CD4-positive, alpha-beta T cell (primary cell): ENCODE results near the gene UPK2. TPM values are rescaled to one million over a fixed set of nuclear protein-coding genes. Genes with fewer than 3 reads are reported as not detected.

Source experiments
- ATAC-seq: fragments of 200-7000 bp; cut with Tn5 transposase; one replicate; pipeline ENCODE4 v1.10.0; 2022; ENCODE audit warnings: mild to moderate bottlenecking; ENCODE audit not compliant: poor library complexity
- CTCF ChIA-PET: fragments of 350-600 bp; sonication (Branson Sonifier 250); formaldehyde crosslinking; loops from one replicate; lab custom pipeline; 2021; ENCODE audit warnings: antibody characterized with exemption, inconsistent platforms; lab: Charles Lee
- POLR2A ChIA-PET: fragments of 350-600 bp; sonication (Branson Sonifier 250); formaldehyde crosslinking; loops from one replicate; lab custom pipeline; 2021; ENCODE audit warnings: antibody characterized with exemption, inconsistent platforms; lab: Charles Lee
- DNase-seq, 14 experiments: peaks; one replicate each; pipeline ENCODE4 v3.0.0-alpha.2; 2013 to 2020; ENCODE audit warnings: mixed read lengths in 2 of 14
- H3K27ac ChIP-seq, 2 donors: one replicate each; pipeline versions ENCODE4 v1.5.1 to v1.7.0; 2013; ENCODE audit warnings: low read length in 2 of 2, low read depth in 1 of 2, mild to moderate bottlenecking in 1 of 2
- H3K27me3 ChIP-seq, 2 experiments: 1 replicate in 1 of 2; 2 replicates in 1 of 2; pipeline versions ENCODE4 v1.6.1 to v1.7.0; 2013; ENCODE audit warnings: low read length in 2 of 2, control low read depth in 1 of 2, mild to moderate bottlenecking in 1 of 2, moderate library complexity in 1 of 2; ENCODE audit not compliant: insufficient read depth in 2 of 2, control insufficient read depth in 1 of 2
- H3K36me3 ChIP-seq: one replicate; pipeline ENCODE4 v1.6.1; 2013; ENCODE audit warnings: low read length, control low read depth; ENCODE audit not compliant: insufficient read depth
- H3K4me1 ChIP-seq: one replicate; pipeline ENCODE4 v1.6.1; 2013; ENCODE audit warnings: low read length, control low read depth; ENCODE audit not compliant: insufficient read depth
- H3K4me3 ChIP-seq: one replicate; pipeline ENCODE4 v1.5.1; 2013; ENCODE audit warnings: mild to moderate bottlenecking, low read length, moderate library complexity
- H3K9me3 ChIP-seq, 2 experiments: 1 replicate in 1 of 2; 2 replicates in 1 of 2; pipeline versions ENCODE4 v1.6.1 to v1.7.0; 2013; ENCODE audit warnings: low read length in 2 of 2, mild to moderate bottlenecking in 2 of 2, control low read depth in 1 of 2, moderate library complexity in 1 of 2; ENCODE audit not compliant: control insufficient read depth in 1 of 2, insufficient read depth in 1 of 2
- H3K27ac Mint-ChIP-seq: one replicate; pipeline ENCODE4 v1.8.0; 2020; ENCODE audit warnings: mixed read lengths
- H3K27me3 Mint-ChIP-seq: one replicate; pipeline ENCODE4 v1.8.0; 2021; ENCODE audit warnings: mixed read lengths
- H3K36me3 Mint-ChIP-seq: one replicate; pipeline ENCODE4 v1.8.0; 2021; ENCODE audit warnings: low read depth, mixed read lengths
- H3K4me1 Mint-ChIP-seq: one replicate; pipeline ENCODE4 v1.8.0; 2021; ENCODE audit warnings: low read depth, mixed read lengths
- H3K4me3 Mint-ChIP-seq: one replicate; pipeline ENCODE4 v1.8.0; 2020; ENCODE audit warnings: mild to moderate bottlenecking, mixed read lengths
- H3K9me3 Mint-ChIP-seq: one replicate; pipeline ENCODE4 v1.8.0; 2020; ENCODE audit warnings: mixed read lengths
- intact Hi-C, 2 experiments: fragments of 100-400 bp; cut with DNase I in 1 of 2; cut with micrococcal nuclease in 1 of 2; formaldehyde crosslinking; loops; one replicate each; pipeline versions ENCODE4 v1.15.1 to v1.9.0; 2023 to 2025; cut with DNase I, micrococcal nuclease
- total RNA-seq, 174 experiments: library from RNA in 2 of 174; stranded (reverse) in 2 of 174; gene quantifications; one replicate each; pipeline ENCODE4 v1.2.3 and lab custom pipeline; 2021 to 2026
- TF ChIP-seq, protein P1 (sequence below): fragments of 200-600 bp; IDR thresholded peaks from one replicate; pipeline ENCODE4 v1.8.0; 2022; ENCODE audit warnings: antibody characterized with exemption, mild to moderate bottlenecking

Gene UPK2
- total RNA-seq, 2 experiments from 2014 or later = 0.27 TPM; not detected in 1

DNA sequence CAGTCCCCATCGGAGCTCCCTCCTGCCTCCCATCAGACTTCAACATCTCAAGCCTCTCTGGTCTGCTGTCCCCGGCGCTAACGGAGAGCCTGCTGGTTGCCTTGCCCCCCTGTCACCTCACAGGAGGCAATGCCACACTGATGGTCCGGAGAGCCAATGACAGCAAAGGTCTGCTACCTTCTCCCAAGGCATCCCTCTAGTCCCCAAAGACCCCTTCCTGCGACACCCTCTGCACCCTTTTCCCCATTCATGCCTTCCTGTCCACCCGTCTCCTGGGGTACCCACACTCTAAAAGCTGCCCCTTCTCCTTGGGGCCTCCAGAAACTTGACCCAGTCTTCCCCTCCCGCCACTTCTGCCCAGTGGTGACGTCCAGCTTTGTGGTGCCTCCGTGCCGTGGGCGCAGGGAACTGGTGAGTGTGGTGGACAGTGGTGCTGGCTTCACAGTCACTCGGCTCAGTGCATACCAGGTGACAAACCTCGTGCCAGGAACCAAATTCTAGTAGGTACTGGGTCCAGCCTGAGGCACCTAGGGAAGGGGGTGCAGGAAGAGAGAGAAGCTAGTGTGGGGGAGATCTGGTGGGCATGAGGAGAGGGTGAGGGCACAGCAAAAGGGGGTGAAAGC, 860 bp downstream of the UPK2 start:
- Histone ChIP-seq H3K4me1 (peaks cover 8% of the 10 kb centered on the region), H3K9me3 (no peaks in the 10 kb centered on the region), H3K27ac (no peak overlapping the region), H3K27me3 (no peaks in the 10 kb centered on the region), H3K4me3 (no peak overlapping the region), H3K36me3 (no peaks in the 10 kb centered on the region)
- Mint-ChIP-seq H3K4me3 (no peak overlapping the region), H3K36me3 (no peaks in the 10 kb centered on the region), H3K9me3 (no peaks in the 10 kb centered on the region), H3K27me3 (peaks cover 5% of the 10 kb centered on the region), H3K27ac (no peak overlapping the region), H3K4me1 (no peaks in the 10 kb centered on the region)
- ChIA-PET CTCF (interaction anchor here (0.7 to 2.1 kb wide), 11 partner anchors 11 to 360 kb away, joined by 3 to 7 read pairs (median 5); partner anchors contain the start of gene DDX6), POLR2A (interaction anchor here (1.2 kb wide), 1 partner anchor 47 kb away, joined by 3 read pairs; no protein-coding TSS in a partner anchor)
- intact Hi-C loops = loop anchor here (1.0 to 10.0 kb wide), 7 partner anchors 26 to 362 kb away; no protein-coding TSS in a partner anchor
- DNase-seq = peak in 1 of 14 experiments; percentile 20
- ATAC-seq = no peak
- TF ChIP-seq, protein P1, sequence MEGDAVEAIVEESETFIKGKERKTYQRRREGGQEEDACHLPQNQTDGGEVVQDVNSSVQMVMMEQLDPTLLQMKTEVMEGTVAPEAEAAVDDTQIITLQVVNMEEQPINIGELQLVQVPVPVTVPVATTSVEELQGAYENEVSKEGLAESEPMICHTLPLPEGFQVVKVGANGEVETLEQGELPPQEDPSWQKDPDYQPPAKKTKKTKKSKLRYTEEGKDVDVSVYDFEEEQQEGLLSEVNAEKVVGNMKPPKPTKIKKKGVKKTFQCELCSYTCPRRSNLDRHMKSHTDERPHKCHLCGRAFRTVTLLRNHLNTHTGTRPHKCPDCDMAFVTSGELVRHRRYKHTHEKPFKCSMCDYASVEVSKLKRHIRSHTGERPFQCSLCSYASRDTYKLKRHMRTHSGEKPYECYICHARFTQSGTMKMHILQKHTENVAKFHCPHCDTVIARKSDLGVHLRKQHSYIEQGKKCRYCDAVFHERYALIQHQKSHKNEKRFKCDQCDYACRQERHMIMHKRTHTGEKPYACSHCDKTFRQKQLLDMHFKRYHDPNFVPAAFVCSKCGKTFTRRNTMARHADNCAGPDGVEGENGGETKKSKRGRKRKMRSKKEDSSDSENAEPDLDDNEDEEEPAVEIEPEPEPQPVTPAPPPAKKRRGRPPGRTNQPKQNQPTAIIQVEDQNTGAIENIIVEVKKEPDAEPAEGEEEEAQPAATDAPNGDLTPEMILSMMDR = peak; percentile 35

DNA sequence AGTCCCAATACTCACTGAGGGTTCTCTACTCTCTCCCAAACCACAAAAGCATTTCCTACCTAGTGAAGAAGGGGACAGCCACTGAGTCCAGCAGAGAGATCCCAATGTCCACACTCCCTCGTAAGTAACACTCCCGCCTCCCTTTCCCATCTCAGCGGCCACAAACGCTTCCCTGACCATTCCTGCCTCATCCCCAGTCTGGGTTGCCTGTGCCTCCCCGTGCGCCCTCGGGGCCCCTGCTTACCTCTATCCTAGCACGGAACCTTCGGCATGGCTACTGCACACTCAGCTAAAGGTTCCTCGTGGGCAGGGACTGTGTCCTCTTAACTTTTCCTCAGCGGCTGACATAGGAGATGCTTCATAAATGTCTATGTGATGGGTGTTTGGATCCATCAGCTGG, 1.5 kb downstream of the UPK2 start:
- intact Hi-C loops = loop anchor here (2.0 to 10.0 kb wide), 4 partner anchors 27 to 363 kb away; no protein-coding TSS in a partner anchor
- H3K4me3 Mint-ChIP-seq = no peak overlapping the region
- no peak overlapping the region for H3K27ac ChIP-seq
- ChIA-PET POLR2A (no interaction called here), CTCF (interaction anchor here (1.1 to 2.1 kb wide), 10 partner anchors 11 to 360 kb away, joined by 3 to 7 read pairs (median 5); partner anchors contain the start of gene DDX6)
- H3K36me3 ChIP-seq = no peaks in the 10 kb centered on the region
- ATAC-seq (no peak), DNase-seq (no peak)
- no peak overlapping the region for H3K27ac Mint-ChIP-seq
- H3K9me3 Mint-ChIP-seq = no peaks in the 10 kb centered on the region
- peaks cover 5% of the 10 kb centered on the region for H3K27me3 Mint-ChIP-seq
- no peaks in the 10 kb centered on the region for H3K4me1 Mint-ChIP-seq
- H3K4me1 ChIP-seq = peaks cover 8% of the 10 kb centered on the region
- no peaks in the 10 kb centered on the region for H3K36me3 Mint-ChIP-seq
- no peak overlapping the region for H3K4me3 ChIP-seq
- TF ChIP-seq, protein P1 = no peak
- H3K9me3 ChIP-seq = no peaks in the 10 kb centered on the region
- no peaks in the 10 kb centered on the region for H3K27me3 ChIP-seq

DNA sequence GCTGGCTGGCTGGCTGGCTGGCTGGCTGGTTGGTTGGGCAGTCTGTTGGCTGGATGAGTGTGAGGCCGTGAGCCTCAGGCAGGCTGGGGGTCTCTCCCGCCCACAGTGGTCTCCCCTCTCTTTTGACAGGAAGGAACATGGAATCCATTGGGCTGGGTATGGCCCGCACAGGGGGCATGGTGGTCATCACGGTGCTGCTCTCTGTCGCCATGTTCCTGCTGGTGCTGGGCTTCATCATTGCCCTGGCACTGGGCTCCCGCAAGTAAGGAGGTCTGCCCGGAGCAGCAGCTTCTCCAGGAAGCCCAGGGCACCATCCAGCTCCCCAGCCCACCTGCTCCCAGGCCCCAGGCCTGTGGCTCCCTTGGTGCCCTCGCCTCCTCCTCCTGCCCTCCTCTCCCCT, 1.9 kb downstream of the UPK2 start:
- Mint-ChIP-seq H3K27ac (no peak overlapping the region), H3K4me3 (no peak overlapping the region)

More for the DNA sequence above, 1.9 kb downstream of the UPK2 start:
- POLR2A ChIA-PET = no interaction called here
- Mint-ChIP-seq H3K36me3 (no peaks in the 10 kb centered on the region), H3K4me1 (no peaks in the 10 kb centered on the region), H3K9me3 (no peaks in the 10 kb centered on the region), H3K27me3 (peaks cover 5% of the 10 kb centered on the region)
- Histone ChIP-seq H3K27me3 (no peaks in the 10 kb centered on the region), H3K36me3 (no peaks in the 10 kb centered on the region), H3K4me1 (peaks cover 8% of the 10 kb centered on the region), H3K4me3 (no peak overlapping the region), H3K27ac (no peak overlapping the region), H3K9me3 (no peaks in the 10 kb centered on the region)
- intact Hi-C loops = loop anchor here (2.0 to 10.0 kb wide), 4 partner anchors 27 to 363 kb away; no protein-coding TSS in a partner anchor
- ATAC-seq (no peak), DNase-seq (no peak)
- TF ChIP-seq, protein P1 = no peak
- CTCF ChIA-PET = interaction anchor here (1.7 to 1.8 kb wide), 3 partner anchors 44 to 268 kb away, joined by 5 to 6 read pairs (median 5); no protein-coding TSS in a partner anchor
